A549 (cell line): ENCODE data around the gene ARHGAP28. TPM values are rescaled to one million over a fixed set of nuclear protein-coding genes. Genes with fewer than 3 reads are reported as not detected.

ENCODE experiments used
- ATAC-seq, 2 experiments: fragments of 200-7000 bp in 1 of 2; fragments of >200 bp in 1 of 2; cut with Nextera tagmentation in 1 of 2; cut with Tn5 transposase in 1 of 2; 3 replicates each; pipeline versions ENCODE4 v1.8.0 to v1.9.1; 2018 to 2020; ENCODE audit warnings: mild to moderate bottlenecking in 1 of 2, moderate library complexity in 1 of 2
- CTCF ChIA-PET: fragments of 300-600 bp; sonication (Branson Sonifier 250); formaldehyde crosslinking; extraction: SDS; loops from one replicate; lab custom pipeline; 2021; ENCODE audit warnings: antibody characterized with exemption, inconsistent platforms; lab: Yijun Ruan, JAX
- POLR2A ChIA-PET: fragments of 350-600 bp; formaldehyde crosslinking; extraction: SDS; loops from one replicate; lab custom pipeline; 2021; ENCODE audit warnings: antibody characterized with exemption, inconsistent platforms; lab: Yijun Ruan, JAX
- DNase-seq, 2 experiments: peaks; one replicate each; pipeline versions ENCODE4 v3.0.0 to v3.0.0-alpha.2; 2011 to 2016; ENCODE audit warnings: low read depth in 1 of 2, low spot score in 1 of 2
- FAIRE-seq: peaks from 2 replicates; lab custom pipeline; 2011; peaks lifted over from hg19 to GRCh38; lab: Jason Lieb, UNC
- H3K27ac ChIP-seq, 2 experiments: fragments of >200 bp; sonication (Bioruptor Twin); formaldehyde crosslinking; 3 replicates each; pipeline ENCODE4 v1.5.1; 2016 to 2017
- H3K4me1 ChIP-seq: fragments of >200 bp; sonication (Bioruptor Twin); formaldehyde crosslinking; 3 replicates; pipeline ENCODE4 v1.6.1; 2016
- H3K4me2 ChIP-seq: fragments of >200 bp; sonication (Bioruptor Twin); formaldehyde crosslinking; 3 replicates; pipeline ENCODE4 v1.6.1; 2016
- H3K4me3 ChIP-seq: fragments of >200 bp; sonication (Bioruptor Twin); formaldehyde crosslinking; 3 replicates; pipeline ENCODE4 v1.5.1; 2016
- H3K9me3 ChIP-seq: fragments of >200 bp; sonication (Bioruptor Twin); formaldehyde crosslinking; 3 replicates; pipeline ENCODE4 v1.6.1; 2016
- BHLHE40 ChIP-seq: IDR thresholded peaks from 2 replicates; pipeline ENCODE4 v1.6.1; 2012; ENCODE audit warnings: low read depth, low read length, inconsistent platforms
- CTCF ChIP-seq: fragments of >200 bp; sonication (Bioruptor Twin); formaldehyde crosslinking; IDR thresholded peaks from 3 replicates; pipeline ENCODE4 v1.5.1; 2016
- EHF ChIP-seq: fragments of 250-450 bp; sonication (Bioruptor Pico); IDR thresholded peaks from 2 replicates; pipeline ENCODE4 v1.5.0; 2020; ENCODE audit warnings: mild to moderate bottlenecking
- ESRRA ChIP-seq: fragments of 150-350 bp; IDR thresholded peaks from 2 replicates; pipeline ENCODE4 v1.6.1; 2014; ENCODE audit warnings: mild to moderate bottlenecking, low read length, borderline replicate concordance
- FOSB ChIP-seq: fragments of 250-450 bp; sonication (Bioruptor Pico); IDR thresholded peaks from 2 replicates; pipeline ENCODE4 v1.5.0; 2020; ENCODE audit warnings: mild to moderate bottlenecking, moderate library complexity
- FOSL2 ChIP-seq, 2 experiments: fragments of 450-650 bp in 1 of 2; fragments of >200 bp in 1 of 2; sonication (Bioruptor Twin) in 1 of 2; formaldehyde crosslinking; IDR thresholded peaks; 2 replicates each; pipeline versions ENCODE4 v1.5.0 to v1.6.1; 2016 to 2020; ENCODE audit warnings: mild to moderate bottlenecking in 1 of 2, moderate library complexity in 1 of 2
- FOXS1 ChIP-seq: fragments of 250-450 bp; sonication (Bioruptor Pico); IDR thresholded peaks from 2 replicates; pipeline ENCODE4 v1.5.0; 2020; ENCODE audit warnings: mild to moderate bottlenecking, moderate library complexity
- HEYL ChIP-seq: fragments of 250-450 bp; sonication (Bioruptor Pico); IDR thresholded peaks from 2 replicates; pipeline ENCODE4 v1.8.0; 2021; ENCODE audit warnings: mild to moderate bottlenecking, moderate library complexity
- HOXA7 ChIP-seq: fragments of 250-450 bp; sonication (Bioruptor Pico); IDR thresholded peaks from 2 replicates; pipeline ENCODE4 v1.5.0; 2020; ENCODE audit warnings: mild to moderate bottlenecking, moderate library complexity
- JUN ChIP-seq, 2 experiments: fragments of >200 bp; sonication (Bioruptor Twin); formaldehyde crosslinking; IDR thresholded peaks; 2 replicates in 1 of 2; 3 replicates in 1 of 2; pipeline ENCODE4 v1.6.1; 2016 to 2017
- JUNB ChIP-seq: fragments of >200 bp; sonication (Bioruptor Twin); formaldehyde crosslinking; IDR thresholded peaks from 2 replicates; pipeline ENCODE4 v1.6.1; 2016
- KDM5A ChIP-seq: fragments of 200-600 bp; sonication (generic); IDR thresholded peaks from 2 replicates; pipeline ENCODE4 v1.6.1; 2016; ENCODE audit warnings: antibody characterized with exemption, mild to moderate bottlenecking
- MAFK ChIP-seq: fragments of 450-650 bp; IDR thresholded peaks from 2 replicates; pipeline ENCODE4 v1.6.1; 2014; ENCODE audit not compliant: partially characterized antibody
- NFE2L2 ChIP-seq: fragments of 150-350 bp; conservative IDR thresholded peaks from 2 replicates; pipeline ENCODE4 v1.6.1; 2014; ENCODE audit warnings: low read length
- POLR2A ChIP-seq: IDR thresholded peaks from 2 replicates; pipeline ENCODE4 v1.6.1; 2012; ENCODE audit warnings: mild to moderate bottlenecking, low read length
- RAD21 ChIP-seq, 2 experiments: fragments of >200 bp in 1 of 2; sonication (Bioruptor Twin) in 1 of 2; formaldehyde crosslinking in 1 of 2; IDR thresholded peaks in 1 of 2; conservative IDR thresholded peaks in 1 of 2; 2 replicates in 1 of 2; 3 replicates in 1 of 2; pipeline ENCODE4 v1.6.1; 2012 to 2018; ENCODE audit warnings: inconsistent platforms in 1 of 2
- RCOR1 ChIP-seq: fragments of 150-350 bp; IDR thresholded peaks from 2 replicates; pipeline ENCODE4 v1.6.1; 2014; ENCODE audit warnings: antibody characterized with exemption, low read length, low read depth
- RFX5 ChIP-seq: fragments of 450-650 bp; IDR thresholded peaks from 2 replicates; pipeline ENCODE4 v1.7.1; 2014; ENCODE audit warnings: antibody characterized with exemption, mild to moderate bottlenecking, moderate library complexity
- RNF2 ChIP-seq: fragments of 200-600 bp; sonication (generic); IDR thresholded peaks from 2 replicates; pipeline ENCODE4 v1.6.1; 2016; ENCODE audit warnings: low read depth, mild to moderate bottlenecking, antibody characterized with exemption, moderate library complexity, borderline replicate concordance
- SMC3 ChIP-seq: fragments of >200 bp; sonication (Bioruptor Twin); formaldehyde crosslinking; IDR thresholded peaks from 3 replicates; pipeline ENCODE4 v1.6.1; 2018; ENCODE audit warnings: inconsistent platforms
- SREBF2 ChIP-seq: fragments of 450-650 bp; IDR thresholded peaks from 2 replicates; pipeline ENCODE4 v1.6.1; 2014; ENCODE audit warnings: mild to moderate bottlenecking, moderate library complexity
- TP53 ChIP-seq: fragments of 250-450 bp; sonication (Bioruptor Pico); IDR thresholded peaks from 2 replicates; pipeline ENCODE4 v1.5.0; 2021; ENCODE audit warnings: mild to moderate bottlenecking, moderate library complexity
- USF2 ChIP-seq: fragments of 450-650 bp; IDR thresholded peaks from 2 replicates; pipeline ENCODE4 v1.6.1; 2014; ENCODE audit warnings: antibody characterized with exemption
- ZSCAN20 ChIP-seq: fragments of 250-450 bp; sonication (Bioruptor Pico); IDR thresholded peaks from 2 replicates; pipeline ENCODE4 v1.8.0; 2022; ENCODE audit warnings: mild to moderate bottlenecking, moderate library complexity
- WGBS: methylation state at CpG from one replicate; pipeline ENCODE4 v1.1.6; 2017; ENCODE audit errors: missing lambda C conversion rate; 5-methylcytosine and 5-hydroxymethylcytosine counted together
- polyA plus RNA-seq, 4 experiments: library from polyadenylated mRNA; depleted of rRNA in 3 of 4; stranded (reverse); fragments of >200 nt; fragmentation: RNase III in 1 of 4; extraction: RNeasy Plus Mini Kit Qiagen cat#74134 plus additional on column Dnase treatment in 1 of 4; gene quantifications; 2 replicates in 3 of 4; 3 replicates in 1 of 4; pipeline ENCODE4 v1.2.3, GENCODE V29; 2011 to 2017
- TF ChIP-seq, protein P1 (sequence below): IDR thresholded peaks from 2 replicates; pipeline ENCODE4 v1.6.1; 2012
- TF ChIP-seq, protein P2 (sequence below): fragments of 250-450 bp; sonication (Bioruptor Pico); IDR thresholded peaks from 2 replicates; pipeline ENCODE4 v1.5.0; 2020; ENCODE audit warnings: low read depth, mild to moderate bottlenecking, moderate library complexity

The ARHGAP28 gene
- polyA plus RNA-seq, 2 of the 4 experiments (the other 2 are of a cell fraction) = 0.13 to 0.17 TPM

GRCh38 chr18:6960656-6961055, 231.1 kb downstream of the ARHGAP28 start:
- Histone ChIP-seq H3K4me1 (no peaks in the 10 kb centered on the region), H3K9me3 (no peaks in the 10 kb centered on the region), H3K27ac (no peak overlapping the region), H3K4me3 (no peak overlapping the region), H3K4me2 (no peak overlapping the region)
- no peak for ATAC-seq
- FAIRE-seq = no peak
- TF ChIP-seq, protein P1, sequence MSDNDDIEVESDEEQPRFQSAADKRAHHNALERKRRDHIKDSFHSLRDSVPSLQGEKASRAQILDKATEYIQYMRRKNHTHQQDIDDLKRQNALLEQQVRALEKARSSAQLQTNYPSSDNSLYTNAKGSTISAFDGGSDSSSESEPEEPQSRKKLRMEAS = no peak
- no peak for TF ChIP-seq FOXS1
- no peak for TF ChIP-seq SREBF2
- TF ChIP-seq ESRRA = no peak
- no peak for TF ChIP-seq TP53 (CRISPR knock-in tag)
- ChIA-PET POLR2A (no interaction called here), CTCF (no interaction called here)
- 4% methylated on average over 2 of the region's 2 CpGs for whole genome bisulfite sequencing
- no peak for DNase-seq

DNA sequence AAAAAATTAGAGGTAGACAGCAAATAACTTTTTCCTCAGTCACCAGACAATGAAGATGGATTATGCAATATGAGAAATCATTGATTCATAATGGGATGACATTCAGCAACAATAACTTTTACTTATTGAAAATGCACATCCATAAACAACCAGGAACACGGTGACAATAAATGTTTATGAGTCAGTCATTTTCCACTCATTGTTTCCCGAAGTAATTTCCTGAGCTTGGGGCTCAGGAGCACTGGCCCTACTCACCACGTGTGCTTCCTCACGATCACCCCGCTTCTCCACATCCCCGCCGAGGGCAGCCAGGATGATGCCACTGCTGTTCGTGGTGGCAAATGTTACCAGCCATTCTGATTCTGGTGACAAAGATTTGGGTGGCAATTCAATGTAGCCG, 231.8 kb downstream of the ARHGAP28 start:
- Histone ChIP-seq H3K9me3 (no peaks in the 10 kb centered on the region), H3K4me3 (no peak overlapping the region), H3K4me2 (no peak overlapping the region), H3K27ac (no peak overlapping the region), H3K4me1 (no peaks in the 10 kb centered on the region)
- POLR2A ChIA-PET = no interaction called here
- WGBS = 47% methylated on average over 9 of the region's 9 CpGs
- FAIRE-seq (no peak), ATAC-seq (no peak), DNase-seq (no peak)
- TF ChIP-seq KDM5A (no peak), BHLHE40 (no peak), RFX5 (no peak), RNF2 (no peak), ZSCAN20 (CRISPR knock-in tag) (no peak), FOSL2 (IDR thresholded peaks at IDR 0.05) (no peak), FOSL2 (CRISPR knock-in tag; IDR thresholded peaks at IDR 0.05) (no peak), HOXA7 (CRISPR knock-in tag) (no peak), EHF (CRISPR knock-in tag) (no peak), MAFK (no peak), NFE2L2 (no peak), RAD21 (conservative IDR thresholded peaks at IDR 0.05 in 1 of 2, IDR thresholded peaks at IDR 0.05 in 1 of 2) (no peak)
- TF ChIP-seq, protein P2, sequence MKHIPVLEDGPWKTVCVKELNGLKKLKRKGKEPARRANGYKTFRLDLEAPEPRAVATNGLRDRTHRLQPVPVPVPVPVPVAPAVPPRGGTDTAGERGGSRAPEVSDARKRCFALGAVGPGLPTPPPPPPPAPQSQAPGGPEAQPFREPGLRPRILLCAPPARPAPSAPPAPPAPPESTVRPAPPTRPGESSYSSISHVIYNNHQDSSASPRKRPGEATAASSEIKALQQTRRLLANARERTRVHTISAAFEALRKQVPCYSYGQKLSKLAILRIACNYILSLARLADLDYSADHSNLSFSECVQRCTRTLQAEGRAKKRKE = no peak
- CTCF ChIA-PET = no interaction called here

- no peak for TF ChIP-seq CTCF
- no peak for TF ChIP-seq HOXA7 (CRISPR knock-in tag)
- TF ChIP-seq ESRRA = no peak
- no peak for TF ChIP-seq NFE2L2
- no peak for TF ChIP-seq FOSB (CRISPR knock-in tag)
- TF ChIP-seq RCOR1 = no peak
- TF ChIP-seq, protein P1 = no peak
- TF ChIP-seq POLR2A = no peak
- TF ChIP-seq USF2 = no peak
- no peak for TF ChIP-seq HEYL (CRISPR knock-in tag)
- TF ChIP-seq JUNB = no peak
- no peak for TF ChIP-seq JUN (IDR thresholded peaks at IDR 0.05)
- no peak for TF ChIP-seq FOSL2 (IDR thresholded peaks at IDR 0.05)
- no peak for TF ChIP-seq FOSL2 (CRISPR knock-in tag; IDR thresholded peaks at IDR 0.05)
- no peak for TF ChIP-seq SMC3
- no peak for TF ChIP-seq BHLHE40
- ATAC-seq = no peak
- POLR2A ChIA-PET = no interaction called here
- H3K9me3 ChIP-seq = no peaks in the 10 kb centered on the region
- no peaks in the 10 kb centered on the region for H3K4me1 ChIP-seq
- CTCF ChIA-PET = interaction anchor here (0.6 to 0.7 kb wide), 2 partner anchors 12 to 44 kb away, joined by 3 to 4 read pairs; no protein-coding TSS in a partner anchor
- no peak overlapping the region for H3K27ac ChIP-seq
- 0% methylated on average over 3 of the region's 9 CpGs for WGBS
- no peak for DNase-seq
- no peak overlapping the region for H3K4me3 ChIP-seq
- no peak overlapping the region for H3K4me2 ChIP-seq
- FAIRE-seq = no peak
Observed at GRCh38 chr18:6962571-6963451, 233.3 kb downstream of the ARHGAP28 start.
